Glutamatergic neuron (in vitro differentiated cells): ENCODE measurements around the gene ARCN1. TPM values are rescaled to one million over a fixed set of nuclear protein-coding genes. Genes with fewer than 3 reads are reported as not detected.

Experiments
- DNase-seq: peaks from one replicate; pipeline ENCODE4 v3.0.0; 2022
- H3K27ac Mint-ChIP-seq: one replicate; pipeline ENCODE4 v1.8.0; 2020; ENCODE audit warnings: mild to moderate bottlenecking, mixed read lengths, inconsistent platforms; ENCODE audit not compliant: unreplicated experiment
- H3K27me3 Mint-ChIP-seq: one replicate; pipeline ENCODE4 v1.8.0; 2020; ENCODE audit warnings: mild to moderate bottlenecking, moderate library complexity, mixed read lengths, inconsistent platforms; ENCODE audit not compliant: unreplicated experiment
- H3K36me3 Mint-ChIP-seq: one replicate; pipeline ENCODE4 v1.8.0; 2020; ENCODE audit warnings: mild to moderate bottlenecking, mixed read lengths, inconsistent platforms; ENCODE audit not compliant: unreplicated experiment
- H3K4me1 Mint-ChIP-seq: one replicate; pipeline ENCODE4 v1.8.0; 2020; ENCODE audit warnings: mild to moderate bottlenecking, low read depth, mixed read lengths, inconsistent platforms; ENCODE audit not compliant: unreplicated experiment
- H3K4me3 Mint-ChIP-seq: one replicate; pipeline ENCODE4 v1.8.0; 2020; ENCODE audit warnings: mild to moderate bottlenecking, mixed read lengths, inconsistent platforms; ENCODE audit not compliant: unreplicated experiment
- H3K9me3 Mint-ChIP-seq: one replicate; pipeline ENCODE4 v1.8.0; 2020; ENCODE audit warnings: mild to moderate bottlenecking, moderate library complexity, mixed read lengths, inconsistent platforms; ENCODE audit not compliant: unreplicated experiment
- total RNA-seq: library from RNA; stranded (reverse); fragmentation: NEBNext Ultra II Directional; extraction: Animal tissue kit (Norgen Biotek cat#: 25700); gene quantifications from one replicate; pipeline ENCODE4 v1.2.1, GENCODE V29; 2021; ENCODE audit not compliant: unreplicated experiment
- TF ChIP-seq, protein P1 (sequence below): fragments of 200-600 bp; sonication (generic); IDR thresholded peaks from one replicate; pipeline ENCODE4 v1.5.0; 2021; ENCODE audit not compliant: partially characterized antibody, unreplicated experiment

Gene ARCN1
- total RNA-seq, 1 donor from 2014 or later, result 118 TPM

DNA sequence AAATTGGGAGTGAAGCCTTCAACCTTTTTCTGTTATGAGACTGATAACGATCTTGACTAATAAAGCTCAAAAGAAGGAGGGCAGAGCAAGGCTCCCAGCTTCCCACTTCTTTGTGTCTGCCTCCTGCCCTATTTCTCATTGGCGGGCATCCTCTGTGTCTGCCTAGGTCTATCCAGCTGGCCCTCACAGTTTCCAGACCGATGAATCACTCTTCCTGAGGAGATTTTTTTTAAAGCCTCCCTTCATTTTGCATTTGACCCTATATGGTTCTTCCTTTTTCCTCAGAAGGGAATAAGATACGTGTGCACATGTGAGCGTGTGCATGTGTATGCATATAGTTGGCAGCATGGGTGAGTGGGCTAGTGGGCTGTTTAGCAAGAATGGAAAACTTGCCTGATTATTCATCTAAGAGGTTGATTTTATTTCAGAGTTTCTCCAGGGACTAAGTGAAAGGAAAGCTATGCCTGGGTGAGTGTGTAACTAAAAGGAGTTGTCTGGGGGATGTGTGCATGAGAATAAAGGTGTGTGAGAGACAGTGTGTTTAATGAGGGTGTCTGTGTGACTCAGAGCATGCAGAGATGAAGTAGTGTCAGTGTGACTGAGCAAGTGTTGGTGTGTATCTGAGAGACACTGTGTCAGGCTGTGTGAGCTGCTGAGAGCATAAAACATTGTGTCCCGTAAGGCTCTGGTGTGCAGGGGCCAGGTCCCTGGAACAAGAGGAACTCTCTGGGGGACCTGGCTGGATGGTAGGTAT is 47.4 kb downstream of the ARCN1 start:
- Mint-ChIP-seq H3K9me3 (no peaks in the 10 kb centered on the region), H3K27me3 (peaks cover 12% of the 10 kb centered on the region), H3K4me3 (peak overlapping the region; percentile 32), H3K4me1 (peaks cover 10% of the 10 kb centered on the region), H3K27ac (peak overlapping the region; percentile 3), H3K36me3 (no peaks in the 10 kb centered on the region)
- DNase-seq, result no peak
- TF ChIP-seq, protein P1, sequence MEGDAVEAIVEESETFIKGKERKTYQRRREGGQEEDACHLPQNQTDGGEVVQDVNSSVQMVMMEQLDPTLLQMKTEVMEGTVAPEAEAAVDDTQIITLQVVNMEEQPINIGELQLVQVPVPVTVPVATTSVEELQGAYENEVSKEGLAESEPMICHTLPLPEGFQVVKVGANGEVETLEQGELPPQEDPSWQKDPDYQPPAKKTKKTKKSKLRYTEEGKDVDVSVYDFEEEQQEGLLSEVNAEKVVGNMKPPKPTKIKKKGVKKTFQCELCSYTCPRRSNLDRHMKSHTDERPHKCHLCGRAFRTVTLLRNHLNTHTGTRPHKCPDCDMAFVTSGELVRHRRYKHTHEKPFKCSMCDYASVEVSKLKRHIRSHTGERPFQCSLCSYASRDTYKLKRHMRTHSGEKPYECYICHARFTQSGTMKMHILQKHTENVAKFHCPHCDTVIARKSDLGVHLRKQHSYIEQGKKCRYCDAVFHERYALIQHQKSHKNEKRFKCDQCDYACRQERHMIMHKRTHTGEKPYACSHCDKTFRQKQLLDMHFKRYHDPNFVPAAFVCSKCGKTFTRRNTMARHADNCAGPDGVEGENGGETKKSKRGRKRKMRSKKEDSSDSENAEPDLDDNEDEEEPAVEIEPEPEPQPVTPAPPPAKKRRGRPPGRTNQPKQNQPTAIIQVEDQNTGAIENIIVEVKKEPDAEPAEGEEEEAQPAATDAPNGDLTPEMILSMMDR, result no peak

DNA sequence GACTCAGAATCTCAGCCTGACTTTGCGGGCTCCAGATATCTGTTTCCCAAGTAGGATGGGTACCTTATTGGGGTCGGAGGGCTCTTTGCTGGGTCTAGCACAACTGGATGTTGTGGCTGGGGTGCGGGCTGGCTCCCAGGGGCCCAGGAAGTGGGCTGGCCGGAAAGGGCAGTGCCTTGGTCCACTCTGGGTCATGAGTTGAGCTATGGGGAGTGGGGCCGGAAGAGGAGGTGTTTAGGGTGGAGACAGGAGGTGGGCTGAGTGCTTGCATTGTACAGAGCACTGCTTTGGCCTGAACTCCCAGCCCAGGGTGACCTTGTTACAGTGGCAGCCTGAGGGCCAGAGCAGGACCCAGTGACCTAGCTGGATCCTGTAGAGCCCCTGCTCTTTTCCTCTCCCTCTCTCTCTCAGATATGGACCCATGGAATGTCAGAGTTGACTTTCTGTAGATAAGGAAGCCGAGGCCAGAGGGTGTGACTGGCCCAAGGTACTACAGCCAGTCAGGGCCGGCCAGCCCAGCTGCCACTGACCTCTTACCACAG is 48.4 kb downstream of the ARCN1 start:
- TF ChIP-seq, protein P1, result no peak
- Mint-ChIP-seq H3K4me3 (peak overlapping the region; percentile 89), H3K4me1 (peaks cover 10% of the 10 kb centered on the region), H3K27ac (peak overlapping the region; percentile 90), H3K36me3 (no peaks in the 10 kb centered on the region), H3K9me3 (no peaks in the 10 kb centered on the region), H3K27me3 (peaks cover 12% of the 10 kb centered on the region)
- DNase-seq, result peak; percentile 10

DNA sequence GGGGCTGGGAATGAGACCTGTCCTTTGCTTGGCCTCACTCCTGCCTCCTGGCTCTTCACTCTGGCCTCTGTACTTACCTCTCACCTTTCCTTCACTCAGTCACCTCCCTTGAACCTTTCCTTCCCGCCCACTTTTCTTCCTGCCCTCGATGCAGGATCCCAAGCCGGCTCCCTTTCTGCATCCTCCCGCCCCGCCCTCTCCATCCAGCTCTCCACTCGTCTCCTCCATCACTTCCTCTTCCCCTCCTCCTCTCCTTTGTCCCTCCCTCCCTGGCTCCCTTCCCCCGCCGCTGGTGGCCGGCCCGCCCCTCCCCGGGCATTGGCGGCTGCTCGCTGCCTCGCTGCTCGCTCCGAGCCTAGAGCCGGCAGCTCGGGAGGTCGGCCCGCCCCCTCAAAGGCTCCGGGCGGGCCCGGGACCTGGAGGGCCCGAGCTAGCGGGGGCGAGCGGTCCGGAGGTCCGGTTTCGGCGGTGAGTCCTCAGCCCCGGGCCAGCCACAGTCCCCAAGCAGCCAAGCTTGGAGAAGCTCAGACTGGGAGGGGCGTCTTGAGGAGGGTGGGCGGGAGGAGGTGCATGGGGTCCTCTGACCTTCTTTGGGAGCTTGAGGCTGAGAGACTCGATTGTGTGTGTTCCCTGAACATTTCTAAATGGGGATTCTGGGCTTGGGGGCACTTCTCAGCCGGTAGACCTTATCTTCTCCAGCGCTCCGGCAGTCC is 49.0 kb downstream of the ARCN1 start:
- no peaks in the 10 kb centered on the region for H3K9me3 Mint-ChIP-seq
- DNase-seq, result peak; percentile 91
- peaks cover 10% of the 10 kb centered on the region for H3K27me3 Mint-ChIP-seq
- H3K4me1 Mint-ChIP-seq, result peaks cover 6% of the 10 kb centered on the region
- peak overlapping the region; percentile 90 for H3K27ac Mint-ChIP-seq
- no peaks in the 10 kb centered on the region for H3K36me3 Mint-ChIP-seq
- H3K4me3 Mint-ChIP-seq, result peak overlapping the region; percentile 93
- TF ChIP-seq, protein P1, result no peak

DNA sequence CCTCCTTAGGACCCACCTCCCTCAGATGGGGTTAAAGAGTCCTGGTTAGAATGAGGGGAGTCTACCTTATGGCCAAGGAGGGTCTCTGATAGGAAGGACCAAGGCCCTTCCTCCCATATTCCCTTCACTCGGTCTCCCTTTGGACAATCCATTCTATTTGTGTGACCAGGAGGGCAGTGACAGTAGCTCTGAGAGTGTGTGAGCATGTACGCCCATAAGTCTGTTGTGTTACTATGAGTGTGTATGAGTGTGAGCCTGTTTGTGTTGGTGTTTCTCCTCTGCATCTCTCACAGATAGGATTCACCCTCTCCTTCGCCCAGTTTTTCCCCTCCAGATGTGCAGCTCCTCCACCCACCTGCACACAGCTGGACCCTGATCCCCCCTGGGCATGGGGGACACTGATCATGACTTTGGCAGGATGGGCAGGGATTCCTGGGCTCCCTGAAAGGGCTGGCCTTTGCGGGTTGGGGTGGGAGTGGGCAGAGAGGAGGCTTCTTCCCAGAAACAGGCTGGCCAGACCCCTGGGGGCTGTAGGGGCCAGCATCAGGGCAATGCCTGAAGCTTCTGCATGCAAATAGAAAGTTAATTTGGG is 49.7 kb downstream of the ARCN1 start:
- peak overlapping the region; percentile 93 for H3K4me3 Mint-ChIP-seq

More for the DNA sequence above, 49.7 kb downstream of the ARCN1 start:
- H3K27me3 Mint-ChIP-seq, result peaks cover 8% of the 10 kb centered on the region
- no peaks in the 10 kb centered on the region for H3K36me3 Mint-ChIP-seq
- peak; percentile 22 for DNase-seq
- TF ChIP-seq, protein P1, result no peak
- H3K9me3 Mint-ChIP-seq, result no peaks in the 10 kb centered on the region
- H3K27ac Mint-ChIP-seq, result peak overlapping the region; percentile 75
- peaks cover 6% of the 10 kb centered on the region for H3K4me1 Mint-ChIP-seq
